Subcutaneous abdominal adipose tissue (tissue), 5 donors: Measurements from ENCODE around the gene GNAI1.

Experiments used
- H3K27ac ChIP-seq: one replicate; pipeline ENCODE4 v1.7.0; 2013; ENCODE audit warnings: low read depth, mild to moderate bottlenecking, inconsistent platforms, low read length, moderate library complexity
- H3K27me3 ChIP-seq, 5 donors: one replicate each; pipeline ENCODE4 v1.7.0; 2013; ENCODE audit warnings: low read length in 5 of 5, inconsistent platforms in 1 of 5; ENCODE audit not compliant: control insufficient read depth in 5 of 5, insufficient read depth in 4 of 5
- H3K36me3 ChIP-seq, 5 donors: one replicate each; pipeline ENCODE4 v1.7.0; 2013; ENCODE audit warnings: low read length in 5 of 5; ENCODE audit not compliant: control insufficient read depth in 5 of 5, insufficient read depth in 5 of 5
- H3K4me1 ChIP-seq, 5 donors: one replicate each; pipeline ENCODE4 v1.7.0; 2013; ENCODE audit warnings: low read length in 5 of 5, mild to moderate bottlenecking in 3 of 5, moderate library complexity in 1 of 5; ENCODE audit not compliant: control insufficient read depth in 5 of 5, insufficient read depth in 5 of 5
- H3K4me3 ChIP-seq, 5 donors: one replicate each; pipeline ENCODE4 v1.7.0; 2013; ENCODE audit warnings: low read length in 5 of 5, low read depth in 1 of 5
- H3K9ac ChIP-seq, 5 donors: one replicate each; pipeline ENCODE4 v1.7.0; 2013; ENCODE audit warnings: low read length in 5 of 5, mild to moderate bottlenecking in 4 of 5, moderate library complexity in 3 of 5
- H3K9me3 ChIP-seq, 5 donors: one replicate each; pipeline ENCODE4 v1.7.0; 2013; ENCODE audit warnings: low read length in 5 of 5; ENCODE audit not compliant: control insufficient read depth in 5 of 5
- donor health status: healthy.
- donor health status: healthy.
- donor health status: healthy.
- donor health status: healthy.
- donor health status: healthy.

The GNAI1 gene

GRCh38 chr7:80204454-80204853 is 69.8 kb downstream of the GNAI1 start:
- peaks cover 18 to 50% (median 28%) of the 10 kb centered on the region in 5 donors for H3K36me3 ChIP-seq
- H3K9ac ChIP-seq, result no peak overlapping the region
- no peaks in the 10 kb centered on the region for H3K27me3 ChIP-seq
- peaks cover 0 to 13% (median 8%) of the 10 kb centered on the region in 5 donors for H3K4me1 ChIP-seq
- H3K27ac ChIP-seq, result no peak overlapping the region
- H3K4me3 ChIP-seq, result no peak overlapping the region
- no peaks in the 10 kb centered on the region for H3K9me3 ChIP-seq

GRCh38 chr7:80204919-80205318 is 70.3 kb downstream of the GNAI1 start:
- Histone ChIP-seq H3K27ac (no peak overlapping the region), H3K36me3 (peaks cover 18 to 48% (median 26%) of the 10 kb centered on the region in 5 donors), H3K9ac (no peak overlapping the region), H3K4me1 (peaks cover 0 to 13% (median 8%) of the 10 kb centered on the region in 5 donors), H3K9me3 (no peaks in the 10 kb centered on the region), H3K27me3 (no peaks in the 10 kb centered on the region), H3K4me3 (no peak overlapping the region)

- no peak overlapping the region for H3K9ac ChIP-seq
- no peaks in the 10 kb centered on the region for H3K27me3 ChIP-seq
- peak overlapping the region; percentile 42 for H3K27ac ChIP-seq
- H3K4me1 ChIP-seq, result peaks cover 0 to 13% (median 8%) of the 10 kb centered on the region in 5 donors
- no peak overlapping the region for H3K4me3 ChIP-seq
- H3K36me3 ChIP-seq, result peaks cover 16 to 46% (median 29%) of the 10 kb centered on the region in 5 donors
- H3K9me3 ChIP-seq, result no peaks in the 10 kb centered on the region
Measured at GRCh38 chr7:80206763-80207162, 72.1 kb downstream of the GNAI1 start.

GRCh38 chr7:80207501-80207900 is 72.9 kb downstream of the GNAI1 start:
- peaks cover 0 to 13% (median 8%) of the 10 kb centered on the region in 5 donors for H3K4me1 ChIP-seq
- H3K4me3 ChIP-seq, result no peak overlapping the region
- H3K27ac ChIP-seq, result peak overlapping the region; percentile 42
- H3K9ac ChIP-seq, result no peak overlapping the region
- peaks cover 19 to 51% (median 28%) of the 10 kb centered on the region in 5 donors for H3K36me3 ChIP-seq
- H3K9me3 ChIP-seq, result no peaks in the 10 kb centered on the region
- H3K27me3 ChIP-seq, result no peaks in the 10 kb centered on the region

GRCh38 chr7:80208700-80209099 is 74.1 kb downstream of the GNAI1 start:
- no peak overlapping the region for H3K9ac ChIP-seq
- H3K27me3 ChIP-seq, result no peaks in the 10 kb centered on the region
- no peak overlapping the region for H3K4me3 ChIP-seq

GRCh38 chr7:80210400-80210799 is 75.8 kb downstream of the GNAI1 start:
- H3K27me3 ChIP-seq, result no peaks in the 10 kb centered on the region
- H3K4me3 ChIP-seq, result no peak overlapping the region
- H3K27ac ChIP-seq, result no peak overlapping the region
- no peak overlapping the region for H3K9ac ChIP-seq
- no peaks in the 10 kb centered on the region for H3K9me3 ChIP-seq
- peaks cover 27 to 56% (median 39%) of the 10 kb centered on the region in 5 donors for H3K36me3 ChIP-seq
- H3K4me1 ChIP-seq, result peaks cover 0 to 13% (median 8%) of the 10 kb centered on the region in 5 donors

More at GRCh38 chr7:80208700-80209099, 74.1 kb downstream of the GNAI1 start:
- Histone ChIP-seq H3K36me3 (peaks cover 23 to 55% (median 31%) of the 10 kb centered on the region in 5 donors), H3K9me3 (no peaks in the 10 kb centered on the region), H3K4me1 (peaks cover 0 to 13% (median 8%) of the 10 kb centered on the region in 5 donors), H3K27ac (no peak overlapping the region)

GRCh38 chr7:80213814-80214213 is 79.2 kb downstream of the GNAI1 start:
- Histone ChIP-seq H3K36me3 (peaks cover 34 to 61% (median 50%) of the 10 kb centered on the region in 5 donors), H3K27me3 (no peaks in the 10 kb centered on the region), H3K9ac (no peak overlapping the region), H3K27ac (peak overlapping the region; percentile 34), H3K4me1 (peaks cover 0 to 7% (median 0%) of the 10 kb centered on the region in 5 donors), H3K9me3 (no peaks in the 10 kb centered on the region), H3K4me3 (no peak overlapping the region)

GRCh38 chr7:80215734-80216133 is 81.1 kb downstream of the GNAI1 start:
- peak overlapping the region; percentile 21 for H3K27ac ChIP-seq
- H3K4me1 ChIP-seq, result peaks cover 0 to 12% (median 0%) of the 10 kb centered on the region in 5 donors
- no peaks in the 10 kb centered on the region for H3K27me3 ChIP-seq
- H3K4me3 ChIP-seq, result no peak overlapping the region
- H3K9me3 ChIP-seq, result no peaks in the 10 kb centered on the region
- H3K36me3 ChIP-seq, result peaks cover 34 to 65% (median 50%) of the 10 kb centered on the region in 5 donors
- H3K9ac ChIP-seq, result no peak overlapping the region

GRCh38 chr7:80216996-80217842 is 82.6 kb downstream of the GNAI1 start:
- H3K36me3 ChIP-seq, result peaks cover 29 to 56% (median 39%) of the 10 kb centered on the region in 5 donors
- H3K9me3 ChIP-seq, result no peaks in the 10 kb centered on the region
- peak overlapping the region; percentile 58 for H3K27ac ChIP-seq
- H3K4me1 ChIP-seq, result peaks cover 0 to 12% (median 3%) of the 10 kb centered on the region in 5 donors
- no peaks in the 10 kb centered on the region for H3K27me3 ChIP-seq
- H3K9ac ChIP-seq, result no peak overlapping the region
- no peak overlapping the region for H3K4me3 ChIP-seq

GRCh38 chr7:80218723-80219122 is 84.1 kb downstream of the GNAI1 start:
- Histone ChIP-seq H3K4me3 (no peak overlapping the region), H3K9me3 (no peaks in the 10 kb centered on the region), H3K36me3 (peaks cover 17 to 45% (median 28%) of the 10 kb centered on the region in 5 donors), H3K27ac (peak overlapping the region; percentile 58), H3K4me1 (peaks cover 0 to 18% (median 5%) of the 10 kb centered on the region in 5 donors), H3K27me3 (no peaks in the 10 kb centered on the region), H3K9ac (no peak overlapping the region)
